ENCODE data around the gene PADI2.

PADI2 gene

GRCh38 chr1:17112076-17112475 lies 7.2 kb downstream of the PADI2 start:
- no peak for DNase-seq

- DNase-seq, result no peak
Measured at GRCh38 chr1:17110555-17110926, 8.7 kb downstream of the PADI2 start.

GRCh38 chr1:17109892-17110554 lies 9.2 kb downstream of the PADI2 start:
- DNase-seq, result no peak

GRCh38 chr1:17108786-17109185 lies 10.5 kb downstream of the PADI2 start:
- no peak for DNase-seq

- DNase-seq, result no peak
Measured at GRCh38 chr1:17108360-17108759, 10.9 kb downstream of the PADI2 start.

- no peak for DNase-seq
Measured at GRCh38 chr1:17104782-17105181, 14.5 kb downstream of the PADI2 start.

- DNase-seq, result no peak
Measured at GRCh38 chr1:17102232-17102631, 17.0 kb downstream of the PADI2 start.

- no peak for DNase-seq
Measured at GRCh38 chr1:17101261-17101660, 18.0 kb downstream of the PADI2 start.

GRCh38 chr1:17099616-17100340 lies 19.5 kb downstream of the PADI2 start:
- no peak for DNase-seq

- no peak for DNase-seq
Measured at GRCh38 chr1:17098446-17099317, 20.6 kb downstream of the PADI2 start.

- DNase-seq, result no peak
Measured at GRCh38 chr1:17097787-17098186, 21.5 kb downstream of the PADI2 start.

- DNase-seq, result no peak
Measured at GRCh38 chr1:17097147-17097546, 22.1 kb downstream of the PADI2 start.

GRCh38 chr1:17096584-17096983 lies 22.7 kb downstream of the PADI2 start:
- no peak for DNase-seq

GRCh38 chr1:17095141-17095540 lies 24.1 kb downstream of the PADI2 start:
- no peak for DNase-seq

GRCh38 chr1:17094664-17095063 lies 24.6 kb downstream of the PADI2 start:
- DNase-seq, result no peak

GRCh38 chr1:17093822-17094393 lies 25.3 kb downstream of the PADI2 start:
- no peak for DNase-seq

GRCh38 chr1:17091252-17091651 lies 28.0 kb downstream of the PADI2 start:
- no peak for DNase-seq

GRCh38 chr1:17089506-17089905 lies 29.7 kb downstream of the PADI2 start:
- no peak for DNase-seq

GRCh38 chr1:17086751-17087150 lies 32.5 kb downstream of the PADI2 start:
- DNase-seq, result no peak

- DNase-seq, result no peak
Measured at GRCh38 chr1:17084787-17085186, 34.5 kb downstream of the PADI2 start.

- DNase-seq, result no peak
Measured at GRCh38 chr1:17082761-17083160, 36.5 kb downstream of the PADI2 start.

GRCh38 chr1:17081439-17081838 lies 37.8 kb downstream of the PADI2 start:
- no peak for DNase-seq

- no peak for DNase-seq
Measured at GRCh38 chr1:17080880-17081279, 38.4 kb downstream of the PADI2 start.

Data from DMS 273 treated with DMSO at 0.1 percent for 48 hours (cell line).